GM19351 (cell line): ENCODE results near the gene UTP14C.
"Not testable (repeated sequence)": the region's sequence is repeated elsewhere in the genome, so short reads cannot be mapped to it uniquely, and the experiment has no call there.

Experiments used
- ATAC-seq: cut with Tn5 transposase; IDR thresholded peaks from one replicate; pipeline ENCODE4 v1.9.1; 2021; ENCODE audit warnings: mild to moderate bottlenecking, moderate library complexity; ENCODE audit not compliant: unreplicated experiment

The UTP14C gene

GRCh38 chr13:52024481-52024880, at the start of gene UTP14C:
UTP14C (plus strand) TSS chr13:52024691; CDS start chr13:52028805, 4,114 bp downstream.
- ATAC-seq = no peak

- ATAC-seq = no peak
Observed at GRCh38 chr13:51976423-51976822, 48.1 kb upstream of the UTP14C start.

GRCh38 chr13:51976890-51977289, 47.6 kb upstream of the UTP14C start:
- no peak for ATAC-seq

- no peak for ATAC-seq
Observed at GRCh38 chr13:51977625-51978024, 46.9 kb upstream of the UTP14C start.

GRCh38 chr13:51978796-51979556, 45.5 kb upstream of the UTP14C start:
- no peak for ATAC-seq

- ATAC-seq = no peak
Observed at GRCh38 chr13:51980908-51981307, 43.6 kb upstream of the UTP14C start.

GRCh38 chr13:51981355-51981754, 43.1 kb upstream of the UTP14C start:
- ATAC-seq = no peak

- ATAC-seq = not testable (repeated sequence)
Observed at GRCh38 chr13:51983292-51983691, 41.2 kb upstream of the UTP14C start.

GRCh38 chr13:51984904-51985303, 39.6 kb upstream of the UTP14C start:
- not testable (repeated sequence) for ATAC-seq

GRCh38 chr13:51988988-51989618, 35.4 kb upstream of the UTP14C start:
- ATAC-seq = no peak

GRCh38 chr13:51993713-51994112, 30.8 kb upstream of the UTP14C start:
- ATAC-seq = no peak

GRCh38 chr13:51995677-51996551, 28.6 kb upstream of the UTP14C start:
- ATAC-seq = no peak

- no peak for ATAC-seq
Observed at GRCh38 chr13:51996641-51997040, 27.9 kb upstream of the UTP14C start.

GRCh38 chr13:51997186-51997585, 27.3 kb upstream of the UTP14C start:
- no peak for ATAC-seq

- no peak for ATAC-seq
Observed at GRCh38 chr13:51997641-51998330, 26.7 kb upstream of the UTP14C start.

- ATAC-seq = no peak
Observed at GRCh38 chr13:51998723-51999509, 25.6 kb upstream of the UTP14C start.

GRCh38 chr13:51999510-51999911, 25.0 kb upstream of the UTP14C start:
- ATAC-seq = no peak

- no peak for ATAC-seq
Observed at GRCh38 chr13:51999921-52000320, 24.6 kb upstream of the UTP14C start.

- ATAC-seq = peak; percentile 92
Observed at GRCh38 chr13:52001120-52001731, 23.3 kb upstream of the UTP14C start.

- no peak for ATAC-seq
Observed at GRCh38 chr13:52002361-52002760, 22.1 kb upstream of the UTP14C start.
